HG03460 (cell line): Measurements from ENCODE around the gene GOLGA3.
"Not testable (repeated sequence)": the region's sequence is repeated elsewhere in the genome, so short reads cannot be mapped to it uniquely, and the experiment has no call there.

Experiments
- ATAC-seq: cut with Tn5 transposase; IDR thresholded peaks from one replicate; pipeline ENCODE4 v1.9.1; 2021; ENCODE audit not compliant: unreplicated experiment

The GOLGA3 gene

GRCh38 chr12:132753670-132754069 is 75.0 kb downstream of the GOLGA3 start:
- not testable (repeated sequence) for ATAC-seq

- no peak for ATAC-seq
These were observed 80.3 kb downstream of the GOLGA3 start for GRCh38 chr12:132748319-132748718.

DNA sequence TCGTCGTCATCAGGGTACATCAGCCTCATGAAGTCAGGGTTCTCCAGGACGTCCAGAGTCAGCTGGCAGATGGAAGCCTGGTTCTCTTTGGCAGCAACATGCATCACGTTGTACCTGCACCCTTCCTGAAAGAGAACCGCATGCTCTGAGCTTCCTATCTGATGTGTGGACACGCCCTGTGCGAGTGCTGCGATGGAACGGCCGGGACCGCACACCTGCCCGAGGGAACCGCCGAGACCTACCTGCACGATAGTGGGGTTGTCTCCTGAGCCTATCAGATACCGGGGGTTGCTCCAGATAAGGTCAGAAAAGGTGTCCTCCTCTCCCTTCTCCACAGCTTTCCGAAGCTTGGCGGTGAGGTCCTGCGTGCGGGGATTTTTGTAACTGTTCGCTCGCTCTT is 80.8 kb downstream of the GOLGA3 start:
- no peak for ATAC-seq

GRCh38 chr12:132747395-132747794 is 81.3 kb downstream of the GOLGA3 start:
- ATAC-seq = no peak

DNA sequence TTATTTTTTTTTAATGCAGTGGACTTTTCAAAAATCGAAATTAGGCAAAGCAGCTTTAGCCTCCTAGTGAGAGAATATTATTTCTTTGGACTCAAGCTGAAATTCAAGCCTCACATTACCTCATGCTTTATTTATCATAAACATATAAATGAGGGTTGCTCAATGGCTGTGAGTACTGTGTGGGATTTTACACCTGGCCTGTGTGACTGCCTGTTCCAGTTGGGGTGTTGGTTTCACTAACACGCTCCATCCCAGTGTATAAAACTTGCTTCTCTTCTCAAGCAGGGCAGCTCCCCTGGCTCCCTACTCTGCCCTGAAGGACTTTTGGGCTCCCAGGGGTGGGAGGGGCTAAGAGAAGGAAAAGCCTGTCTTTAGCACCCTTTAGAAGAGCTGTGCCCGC is 82.1 kb downstream of the GOLGA3 start:
- ATAC-seq = no peak

GRCh38 chr12:132743831-132744230 is 84.8 kb downstream of the GOLGA3 start:
- ATAC-seq = no peak

DNA sequence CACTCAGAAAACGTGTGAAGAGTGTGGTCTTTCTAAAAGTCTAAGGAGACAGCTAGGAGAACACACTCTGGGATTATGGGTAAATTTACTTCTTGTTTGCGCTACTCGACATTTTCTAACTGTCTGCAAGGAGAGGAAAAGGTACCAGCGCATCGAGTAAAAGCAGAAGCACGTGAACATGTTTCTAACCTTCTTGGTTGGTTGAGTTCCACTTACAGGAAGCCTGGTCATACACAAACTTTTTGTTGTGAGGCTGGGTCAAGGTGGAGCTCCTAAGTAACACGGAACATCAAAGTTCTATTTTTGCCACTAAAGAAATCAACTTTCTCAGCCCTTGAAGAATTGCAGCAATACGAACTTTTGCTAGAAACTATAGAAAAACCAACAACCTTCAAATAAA is 87.0 kb downstream of the GOLGA3 start:
- ATAC-seq = no peak

GRCh38 chr12:132740652-132741051 is 88.0 kb downstream of the GOLGA3 start:
- ATAC-seq = no peak

DNA sequence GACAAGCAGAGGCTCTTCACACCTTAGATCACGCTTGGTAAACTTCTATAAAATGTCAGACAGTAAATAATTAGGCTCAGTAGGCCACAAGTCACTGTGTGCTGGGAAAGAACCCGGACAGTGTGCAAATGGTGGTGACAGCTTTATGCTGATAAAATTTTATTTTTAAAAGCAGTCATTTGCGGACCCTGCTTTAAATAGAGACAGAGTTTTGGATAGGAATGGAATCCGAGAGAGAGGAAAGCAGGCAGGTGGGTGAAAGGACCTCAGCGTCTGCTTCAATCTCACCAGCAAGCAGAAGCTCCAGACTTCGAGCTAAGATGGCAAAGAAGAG is 88.4 kb downstream of the GOLGA3 start:
- ATAC-seq = no peak

- no peak for ATAC-seq
These were observed 88.9 kb downstream of the GOLGA3 start for GRCh38 chr12:132739600-132740312.

GRCh38 chr12:132736913-132737312 is 91.8 kb downstream of the GOLGA3 start:
- ATAC-seq = no peak

GRCh38 chr12:132736378-132736777 is 92.3 kb downstream of the GOLGA3 start:
- ATAC-seq = no peak

DNA sequence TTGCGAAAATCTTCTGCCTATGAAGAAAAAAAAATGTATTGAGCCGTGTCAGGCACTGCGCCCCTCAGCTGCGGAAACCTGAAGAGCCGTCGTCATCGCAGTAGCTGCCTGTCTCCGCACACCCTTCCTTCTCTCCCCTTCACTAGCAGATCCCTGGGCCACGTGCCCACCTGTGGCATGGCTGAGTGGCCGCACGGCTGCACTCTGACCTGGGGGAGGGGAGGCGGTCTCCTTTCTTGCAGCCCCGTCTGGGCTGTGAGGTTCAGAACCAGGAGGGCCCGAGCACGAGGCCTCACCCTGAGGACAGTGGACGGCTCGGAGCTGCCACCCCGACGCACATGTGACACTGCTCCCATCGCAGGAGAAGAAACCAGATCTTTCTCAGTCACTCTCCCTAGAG is 93.2 kb downstream of the GOLGA3 start:
- ATAC-seq = no peak

DNA sequence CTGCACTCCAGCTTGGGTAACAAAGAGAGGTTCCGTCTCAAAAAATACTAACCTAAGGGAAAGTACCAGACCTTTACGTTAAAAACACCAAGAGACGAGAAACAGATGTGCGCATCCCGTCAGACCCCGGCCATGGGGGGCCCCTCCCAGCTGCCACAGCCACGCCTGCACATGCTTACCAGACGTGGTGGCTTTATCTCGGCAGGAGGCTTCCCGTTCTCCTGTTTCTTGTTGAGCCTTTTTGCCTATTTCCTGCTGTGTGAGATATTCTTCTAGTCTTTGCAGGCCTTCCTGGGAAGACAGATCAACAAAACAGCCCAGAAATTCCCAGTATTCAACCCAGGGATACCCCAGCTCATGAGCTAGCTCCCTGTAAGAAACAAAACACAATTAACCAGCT is 94.5 kb downstream of the GOLGA3 start:
- no peak for ATAC-seq

DNA sequence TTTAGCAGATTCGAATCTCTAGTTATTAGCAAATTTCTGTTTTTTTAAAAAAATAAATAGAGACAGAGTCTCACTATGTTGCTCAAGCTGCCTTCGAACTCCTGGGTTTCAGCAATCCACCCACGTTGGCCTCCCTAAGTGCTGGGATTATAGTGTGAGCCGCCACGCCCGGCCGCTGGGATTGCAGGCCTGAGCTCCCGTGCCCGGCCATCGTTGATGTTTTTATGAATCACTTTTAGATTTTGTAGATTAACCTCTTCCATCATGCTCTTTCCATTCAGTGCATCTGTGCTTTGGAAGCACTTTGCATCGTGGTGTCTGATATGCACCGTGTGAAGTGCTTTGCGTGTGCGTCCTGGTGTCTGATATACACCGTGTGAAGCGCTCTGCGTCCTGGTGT is 97.1 kb downstream of the GOLGA3 start:
- no peak for ATAC-seq

- no peak for ATAC-seq
These were observed 98.3 kb downstream of the GOLGA3 start for GRCh38 chr12:132730353-132730752.

DNA sequence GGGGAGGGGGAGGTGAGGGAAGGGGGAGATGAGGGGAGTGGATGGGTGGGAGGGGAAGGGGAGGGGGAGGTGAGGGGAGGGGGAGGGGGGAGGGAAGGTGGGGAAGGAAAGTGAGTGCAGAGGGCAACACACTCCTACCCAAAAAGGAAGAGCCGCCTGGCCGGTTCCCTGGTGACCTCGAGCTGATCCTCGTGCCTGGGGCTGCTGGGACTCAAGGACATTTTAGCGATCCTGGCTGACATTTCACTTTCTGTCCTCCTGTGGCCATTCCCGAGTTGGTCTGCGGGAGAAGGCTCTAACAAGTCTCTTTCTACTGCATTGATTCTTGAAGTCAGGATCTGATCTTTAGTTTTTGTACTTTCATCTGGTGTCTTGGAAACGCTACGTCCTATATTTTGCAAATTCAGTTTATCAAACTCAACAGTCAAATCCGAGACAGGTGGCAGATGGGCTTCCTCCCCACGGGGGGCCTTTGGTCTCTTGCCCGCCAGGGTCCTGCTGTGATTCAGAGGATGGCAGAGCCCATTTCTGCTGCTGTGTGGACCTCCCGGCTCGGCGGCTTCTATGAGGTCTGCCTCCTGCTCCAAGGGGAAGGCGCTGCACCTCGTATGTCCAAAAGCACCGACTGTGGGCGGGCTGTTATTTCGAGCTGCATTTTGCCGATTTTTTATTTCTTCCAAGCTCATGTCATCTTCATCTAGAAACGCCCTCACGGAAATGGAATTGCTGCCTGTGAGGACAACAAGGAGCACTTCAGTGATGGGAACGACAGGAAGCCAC is 98.9 kb downstream of the GOLGA3 start:
- ATAC-seq = no peak

- ATAC-seq = no peak
These were observed 100.2 kb downstream of the GOLGA3 start for GRCh38 chr12:132728502-132728901.

DNA sequence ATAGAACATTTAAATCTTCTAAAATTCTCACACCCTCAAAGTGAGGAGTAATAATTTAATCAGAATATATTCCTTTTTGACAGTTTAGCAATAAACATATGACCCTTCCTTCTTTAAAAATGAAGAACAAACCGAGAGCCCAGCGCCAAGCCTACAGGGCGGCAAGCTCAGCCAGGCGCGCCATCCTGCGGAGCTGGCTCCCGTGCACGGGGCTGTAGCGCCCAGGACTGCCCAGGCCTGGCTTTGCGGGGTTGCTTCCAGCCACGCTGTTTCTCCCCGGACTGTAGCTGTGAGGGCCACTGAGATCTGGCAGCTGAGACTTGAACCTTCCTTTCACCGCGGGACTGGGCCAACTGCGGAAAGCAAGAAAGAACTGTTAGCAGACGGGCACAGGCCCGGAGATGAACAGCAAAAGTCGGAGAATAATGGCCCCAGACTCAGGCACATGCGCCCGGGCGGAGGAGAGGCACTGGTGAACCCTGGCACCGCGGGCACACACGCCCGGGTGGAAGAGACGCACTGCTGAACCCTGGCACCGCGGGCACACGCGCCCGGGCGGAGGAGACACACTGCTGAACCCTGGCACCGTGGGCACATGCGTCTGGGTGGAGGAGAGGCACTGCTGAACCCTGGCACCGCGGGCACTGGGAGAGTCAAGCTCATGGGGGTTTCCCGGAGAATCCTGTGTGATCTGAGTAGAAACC is 101.4 kb downstream of the GOLGA3 start:
- ATAC-seq = no peak

GRCh38 chr12:132726386-132726785 is 102.3 kb downstream of the GOLGA3 start:
- ATAC-seq = no peak

DNA sequence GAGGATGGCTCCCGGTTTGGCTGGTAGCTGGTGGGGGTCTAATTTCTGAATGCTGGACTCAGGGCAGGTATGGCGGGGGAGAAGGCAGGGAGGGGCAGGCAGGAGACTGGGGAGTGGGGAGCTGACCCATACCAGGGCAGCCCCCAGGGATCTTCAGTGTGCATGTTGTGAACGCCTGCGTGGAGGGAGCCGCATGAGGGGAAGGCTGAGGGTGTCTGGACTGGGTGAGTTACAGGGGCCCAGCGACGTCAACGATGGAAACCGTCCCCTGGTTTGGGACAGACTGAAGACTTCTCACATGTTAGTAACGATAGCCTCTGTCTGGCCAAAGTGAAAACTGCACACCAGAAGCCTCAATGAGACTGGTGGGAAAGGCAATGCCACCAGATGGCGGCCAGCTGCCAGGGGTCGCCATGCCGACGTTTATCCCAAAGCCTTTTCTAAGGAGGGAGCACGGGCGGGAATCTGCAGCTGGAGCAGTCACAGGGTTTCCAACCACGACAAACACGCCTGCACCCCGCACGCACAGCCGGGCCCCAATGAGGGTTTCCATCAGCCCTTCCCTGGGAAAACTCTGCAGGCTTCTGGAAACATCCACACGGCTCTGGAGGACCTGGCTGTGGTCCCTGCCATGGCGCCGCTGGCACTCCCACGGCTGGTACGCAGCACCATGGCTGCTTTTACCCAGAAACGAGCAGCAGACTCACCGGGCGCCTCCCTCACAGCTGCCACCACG is 104.0 kb downstream of the GOLGA3 start:
- no peak for ATAC-seq
